HG03039 (cell line): ENCODE measurements around the gene CCNK.

ENCODE experiments used
- ATAC-seq: cut with Tn5 transposase; IDR thresholded peaks from one replicate; pipeline ENCODE4 v1.9.1; 2021; ENCODE audit warnings: mild to moderate bottlenecking, moderate library complexity; ENCODE audit not compliant: unreplicated experiment

Gene CCNK

GRCh38 chr14:99532310-99532709 lies 51.1 kb downstream of the CCNK start:
- ATAC-seq: no peak

- ATAC-seq: no peak
Observed at GRCh38 chr14:99534333-99534732, 53.1 kb downstream of the CCNK start.

- ATAC-seq: no peak
Observed at GRCh38 chr14:99534863-99535262, 53.7 kb downstream of the CCNK start.

GRCh38 chr14:99535448-99535847 lies 54.2 kb downstream of the CCNK start:
- ATAC-seq: no peak

GRCh38 chr14:99535908-99536778 lies 54.9 kb downstream of the CCNK start:
- no peak for ATAC-seq

GRCh38 chr14:99537399-99537798 lies 56.2 kb downstream of the CCNK start:
- ATAC-seq: no peak

GRCh38 chr14:99538275-99538674 lies 57.1 kb downstream of the CCNK start:
- no peak for ATAC-seq

GRCh38 chr14:99538733-99539132 lies 57.5 kb downstream of the CCNK start:
- ATAC-seq: no peak

- no peak for ATAC-seq
Observed at GRCh38 chr14:99539491-99539890, 58.3 kb downstream of the CCNK start.

- ATAC-seq: no peak
Observed at GRCh38 chr14:99540196-99541032, 59.2 kb downstream of the CCNK start.

GRCh38 chr14:99541211-99541610 lies 60.0 kb downstream of the CCNK start:
- no peak for ATAC-seq

- no peak for ATAC-seq
Observed at GRCh38 chr14:99541677-99542470, 60.7 kb downstream of the CCNK start.

- no peak for ATAC-seq
Observed at GRCh38 chr14:99542566-99542965, 61.4 kb downstream of the CCNK start.

- no peak for ATAC-seq
Observed at GRCh38 chr14:99543370-99543769, 62.2 kb downstream of the CCNK start.

GRCh38 chr14:99543985-99544384 lies 62.8 kb downstream of the CCNK start:
- no peak for ATAC-seq

- ATAC-seq: no peak
Observed at GRCh38 chr14:99544991-99545390, 63.8 kb downstream of the CCNK start.

- no peak for ATAC-seq
Observed at GRCh38 chr14:99545586-99545985, 64.4 kb downstream of the CCNK start.

GRCh38 chr14:99546234-99546879 lies 65.1 kb downstream of the CCNK start:
- no peak for ATAC-seq

GRCh38 chr14:99548255-99548654 lies 67.0 kb downstream of the CCNK start:
- ATAC-seq: no peak

- ATAC-seq: no peak
Observed at GRCh38 chr14:99548871-99549515, 67.8 kb downstream of the CCNK start.
